Measurements from ENCODE around the gene KLRB1. TPM values are rescaled to one million over a fixed set of nuclear protein-coding genes. Genes with fewer than 3 reads are reported as not detected.
"Not testable (repeated sequence)": the region's sequence is repeated elsewhere in the genome, so short reads cannot be mapped to it uniquely, and the experiment has no call there.

Gene KLRB1
- total and polyA plus RNA-seq, 2 of the 13 experiments (the other 11 are each of a cell fraction or from before 2014, with no cell fraction given) = not detected

GRCh38 chr12:9644985-9645551 lies 37.4 kb upstream of the KLRB1 start:
- in situ Hi-C loops (cut with HindIII; ENCODE audit: extremely low pct_ligation_motif_present, low pct_unique_long_range_greater_than_20kb) = loop anchor here (5.0 kb wide), 1 partner anchor 62 kb away; no protein-coding TSS in a partner anchor
- H3K36me3 ChIP-seq (replicated peaks in 1 of 2; ENCODE audit: control insufficient read depth in 1 of 2, insufficient read depth in 2 of 2, low read length in 2 of 2); H4K20me1 ChIP-seq (ENCODE audit: insufficient read depth, low read length); H2AFZ ChIP-seq (ENCODE audit: low read length); FAIRE-seq; DNase-seq (ENCODE audit: low spot score); H3K9me3 ChIP-seq (ENCODE audit: low read length); POLR2A ChIA-PET; H3K9ac ChIP-seq (ENCODE audit: insufficient read depth, low read depth, low read length); BruUV-seq (replicated peaks); CTCF ChIA-PET (ENCODE audit: low intra/inter-chr PET ratio, low total read pairs); H3K4me2 ChIP-seq (ENCODE audit: low read depth, low read length); H3K4me3 ChIP-seq (replicated peaks in 1 of 3; ENCODE audit: insufficient read depth in 1 of 3, low read depth in 2 of 3, low read length in 3 of 3); H3K27me3 ChIP-seq (ENCODE audit: control insufficient read depth in 1 of 2, insufficient read depth in 2 of 2, low read length in 2 of 2); ATAC-seq; intact Hi-C loops (cut with micrococcal nuclease; ENCODE audit: unreplicated experiment); H3K27ac ChIP-seq (ENCODE audit: extremely low read length, insufficient read depth, low read length): not testable (repeated sequence)
- H3K4me1 ChIP-seq (ENCODE audit: insufficient read depth, low read length) = peaks cover 11% of the 10 kb centered on the region
- 30% methylated on average over 1 of the region's 1 CpG for WGBS (ENCODE audit: low lambda C conversion rate)
- H3K79me2 ChIP-seq (ENCODE audit: insufficient read depth, low read length) = peaks cover 15% of the 10 kb centered on the region
- TF ChIP-seq ZNF431 (CRISPR knock-in tag; IDR thresholded peaks at IDR 0.05; ENCODE audit: borderline replicate concordance, low read depth) = peak; percentile 72; the same call in 1 of the 2 replicates

- Histone ChIP-seq H2AFZ (ENCODE audit: low read length) (no peak overlapping the region), H3K4me1 (ENCODE audit: insufficient read depth, low read length) (peaks cover 10% of the 10 kb centered on the region; the same call in 1 of the 2 replicates), H3K36me3 (replicated peaks in 1 of 2; ENCODE audit: control insufficient read depth in 1 of 2, insufficient read depth in 2 of 2, low read length in 2 of 2) (no peaks in the 10 kb centered on the region), H3K79me2 (ENCODE audit: insufficient read depth, low read length) (no peaks in the 10 kb centered on the region), H3K27ac (ENCODE audit: extremely low read length, insufficient read depth, low read length) (no peak overlapping the region), H3K27me3 (ENCODE audit: control insufficient read depth in 1 of 2, insufficient read depth in 2 of 2, low read length in 2 of 2) (no peaks in the 10 kb centered on the region; a peak in 1 of 5 replicates), H3K9ac (ENCODE audit: insufficient read depth, low read depth, low read length) (no peak overlapping the region), H4K20me1 (ENCODE audit: insufficient read depth, low read length) (no peaks in the 10 kb centered on the region), H3K9me3 (ENCODE audit: low read length) (no peaks in the 10 kb centered on the region), H3K4me3 (replicated peaks in 1 of 3; ENCODE audit: insufficient read depth in 1 of 3, low read depth in 2 of 3, low read length in 3 of 3) (no peak overlapping the region), H3K4me2 (ENCODE audit: low read depth, low read length) (no peak overlapping the region)
- no TSS peak for BruUV-seq (replicated peaks)
- TF ChIP-seq ZNF207 (IDR thresholded peaks at IDR 0.05; ENCODE audit: borderline replicate concordance) = no peak
- TF ChIP-seq ZMYM3 (CRISPR knock-in tag; IDR thresholded peaks at IDR 0.05) = no peak
- no peak for TF ChIP-seq ZNF160 (CRISPR knock-in tag; IDR thresholded peaks at IDR 0.05)
- TF ChIP-seq ZNF83 (CRISPR knock-in tag; IDR thresholded peaks at IDR 0.05; ENCODE audit: borderline replicate concordance) = no peak
- FAIRE-seq (no peak), DNase-seq (ENCODE audit: low spot score) (no peak), ATAC-seq (no peak)
- intact Hi-C loops (cut with micrococcal nuclease; ENCODE audit: unreplicated experiment) = no loop called here
- CTCF ChIA-PET (ENCODE audit: low intra/inter-chr PET ratio, low total read pairs) = no interaction called here
- POLR2A ChIA-PET = no interaction called here
- in situ Hi-C loops (cut with HindIII; ENCODE audit: extremely low pct_ligation_motif_present, low pct_unique_long_range_greater_than_20kb) = no loop called here
Observed at GRCh38 chr12:9643266-9643660, 35.5 kb upstream of the KLRB1 start.

Data from HepG2 (cell line).